Hypothalamus (tissue), 51 donors: ENCODE data around the gene B4GALT5.

ENCODE experiments used
- DNase-seq, 51 donors: peaks; one replicate each; lab custom pipeline; 2025; lab: John Stamatoyannopoulos, UW

B4GALT5 gene

GRCh38 chr20:49663112-49663511 is 50.6 kb downstream of the B4GALT5 start:
- DNase-seq = no peak

- DNase-seq = peak in 4 of 51 donors; percentile 4 to 39 (median 15)
Measured at GRCh38 chr20:49661560-49662329, 51.9 kb downstream of the B4GALT5 start.

- DNase-seq = no peak
Measured at GRCh38 chr20:49660912-49661311, 52.8 kb downstream of the B4GALT5 start.

GRCh38 chr20:49659056-49659455 is 54.6 kb downstream of the B4GALT5 start:
- DNase-seq = no peak

GRCh38 chr20:49658508-49658907 is 55.2 kb downstream of the B4GALT5 start:
- DNase-seq = no peak

- DNase-seq = no peak
Measured at GRCh38 chr20:49657118-49657901, 56.4 kb downstream of the B4GALT5 start.

- peak in 2 of 51 donors; percentile 11 to 42 for DNase-seq
Measured at GRCh38 chr20:49656304-49656703, 57.4 kb downstream of the B4GALT5 start.

- DNase-seq = no peak
Measured at GRCh38 chr20:49653925-49654434, 59.7 kb downstream of the B4GALT5 start.

GRCh38 chr20:49649672-49650071 is 64.0 kb downstream of the B4GALT5 start:
- no peak for DNase-seq

- DNase-seq = no peak
Measured at GRCh38 chr20:49647550-49647949, 66.1 kb downstream of the B4GALT5 start.

- DNase-seq = no peak
Measured at GRCh38 chr20:49646528-49646927, 67.2 kb downstream of the B4GALT5 start.

GRCh38 chr20:49646126-49646525 is 67.6 kb downstream of the B4GALT5 start:
- DNase-seq = no peak

- DNase-seq = no peak
Measured at GRCh38 chr20:49644980-49645565, 68.6 kb downstream of the B4GALT5 start.

GRCh38 chr20:49642816-49643215 is 70.9 kb downstream of the B4GALT5 start:
- DNase-seq = no peak

- DNase-seq = peak in 3 of 51 donors; percentile 12 to 46 (median 33)
Measured at GRCh38 chr20:49641683-49642656, 71.7 kb downstream of the B4GALT5 start.

GRCh38 chr20:49637046-49637637 is 76.5 kb downstream of the B4GALT5 start:
- no peak for DNase-seq

GRCh38 chr20:49636447-49636846 is 77.2 kb downstream of the B4GALT5 start:
- peak in 3 of 51 donors; percentile 11 to 35 (median 17) for DNase-seq

GRCh38 chr20:49635866-49636265 is 77.8 kb downstream of the B4GALT5 start:
- DNase-seq = no peak

- peak in 13 of 51 donors; percentile 12 to 53 (median 22) for DNase-seq
Measured at GRCh38 chr20:49635166-49635565, 78.5 kb downstream of the B4GALT5 start.

GRCh38 chr20:49634116-49634515 is 79.6 kb downstream of the B4GALT5 start:
- no peak for DNase-seq
